RCC 7860 (cell line): ENCODE data around the gene IL27RA.

ENCODE experiments used
- DNase-seq: peaks from one replicate; pipeline ENCODE4 v3.0.0-alpha.2; 2015; ENCODE audit warnings: low spot score
- FAIRE-seq: peaks from 2 replicates; lab custom pipeline; 2012; peaks lifted over from hg19 to GRCh38; lab: Jason Lieb, UNC

Gene IL27RA

GRCh38 chr19:14081797-14082674 lies 50.5 kb downstream of the IL27RA start:
- no peak for FAIRE-seq

DNA sequence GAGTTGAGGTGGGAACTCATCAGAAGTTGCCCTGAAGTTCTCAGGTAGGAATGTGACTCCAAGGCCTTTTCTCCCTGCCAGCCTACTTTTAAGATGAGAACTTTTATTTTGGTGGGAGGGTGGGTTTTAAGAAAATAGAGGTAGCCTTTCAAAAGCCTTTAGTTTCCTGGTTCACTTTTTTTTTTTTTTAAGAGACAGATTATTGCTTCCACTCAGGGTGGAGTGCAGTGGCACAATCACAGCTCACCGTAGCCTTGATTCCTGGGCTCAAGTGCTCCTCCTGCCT lies 51.1 kb downstream of the IL27RA start:
- no peak for DNase-seq
- no peak for FAIRE-seq

More at GRCh38 chr19:14081797-14082674, 50.5 kb downstream of the IL27RA start:
- no peak for DNase-seq

DNA sequence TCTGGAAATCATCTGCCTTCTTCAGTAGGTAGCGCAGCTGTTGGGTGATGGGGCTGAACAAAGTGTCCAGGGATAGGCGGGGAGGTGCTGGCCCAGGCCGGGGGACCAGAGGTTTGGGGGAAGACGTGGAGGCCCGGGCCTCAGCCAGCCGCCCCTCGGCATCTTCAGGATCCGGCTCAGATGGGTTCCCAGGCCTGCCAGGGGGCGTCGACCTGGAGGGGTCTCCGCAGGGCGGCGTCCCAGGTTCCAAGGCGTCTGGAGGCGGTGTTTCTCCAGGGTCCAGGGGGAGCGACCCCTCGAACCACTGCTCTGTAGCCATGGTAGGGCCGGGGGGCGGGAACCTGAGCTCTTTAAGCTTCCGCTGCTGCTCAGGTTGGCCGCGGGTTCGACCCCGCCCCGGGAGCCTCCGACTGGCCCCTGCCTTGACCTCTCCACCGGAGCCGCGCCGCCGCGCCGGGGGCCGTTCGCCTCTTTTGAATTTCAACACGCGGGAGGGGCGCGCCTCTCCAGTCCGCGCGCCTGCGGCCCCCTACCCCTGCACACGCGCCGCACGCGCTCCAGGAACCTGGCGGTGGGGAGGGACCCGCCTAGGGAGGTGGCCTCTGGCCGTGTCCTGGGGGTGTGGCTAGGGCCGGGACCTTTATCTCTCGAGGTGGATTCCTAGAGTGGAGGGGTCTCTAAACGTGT lies 53.9 kb downstream of the IL27RA start, which contains the start of gene C19orf67:
TSS of gene C19orf67 (minus strand) at position 475 of the 687 bp plus-strand sequence. CDS start at position 319, 156 bp downstream.
- FAIRE-seq (no peak), DNase-seq (no peak)

GRCh38 chr19:14086098-14086497 lies 54.5 kb downstream of the IL27RA start:
- DNase-seq: no peak
- FAIRE-seq: no peak

DNA sequence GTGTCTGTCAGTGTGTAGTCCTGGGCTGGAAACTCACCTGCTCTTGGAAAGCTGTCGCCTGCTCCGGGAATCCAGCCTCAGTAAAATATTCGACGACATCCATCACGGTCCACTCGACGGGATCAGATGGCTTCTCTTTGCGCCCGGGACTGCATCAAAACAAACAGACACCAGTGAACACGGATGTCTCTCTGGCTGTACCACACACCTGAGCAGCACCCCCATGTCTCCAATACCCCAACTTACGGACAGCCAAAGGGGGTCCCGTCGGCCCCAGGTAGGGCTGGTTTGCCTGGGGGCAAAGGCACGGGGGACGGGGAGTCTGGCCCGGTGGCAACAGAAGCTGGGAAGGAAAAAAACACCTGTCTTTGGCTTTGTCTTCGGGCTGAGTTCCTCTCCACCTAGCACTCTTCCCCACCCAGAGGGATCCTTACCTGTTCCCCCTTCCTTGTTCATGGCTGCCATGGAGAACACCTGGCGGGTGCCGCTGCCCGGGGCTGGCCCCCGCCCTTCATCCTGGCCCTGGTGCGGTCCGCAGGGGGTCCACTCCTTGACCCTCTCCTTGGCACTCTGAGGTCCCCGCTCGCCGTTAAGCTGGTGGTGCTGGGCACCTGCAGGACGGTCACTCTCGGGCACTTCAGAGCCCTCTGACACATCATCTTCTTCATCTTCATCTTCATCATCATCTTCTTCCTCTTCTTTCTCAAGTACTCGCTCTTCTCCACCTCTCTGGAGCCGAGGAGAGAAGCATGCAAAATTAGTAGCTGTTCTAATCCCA lies 57.3 kb downstream of the IL27RA start:
- FAIRE-seq (no peak), DNase-seq (no peak)

GRCh38 chr19:14089412-14089661 lies 57.8 kb downstream of the IL27RA start:
- DNase-seq: no peak
- no peak for FAIRE-seq

DNA sequence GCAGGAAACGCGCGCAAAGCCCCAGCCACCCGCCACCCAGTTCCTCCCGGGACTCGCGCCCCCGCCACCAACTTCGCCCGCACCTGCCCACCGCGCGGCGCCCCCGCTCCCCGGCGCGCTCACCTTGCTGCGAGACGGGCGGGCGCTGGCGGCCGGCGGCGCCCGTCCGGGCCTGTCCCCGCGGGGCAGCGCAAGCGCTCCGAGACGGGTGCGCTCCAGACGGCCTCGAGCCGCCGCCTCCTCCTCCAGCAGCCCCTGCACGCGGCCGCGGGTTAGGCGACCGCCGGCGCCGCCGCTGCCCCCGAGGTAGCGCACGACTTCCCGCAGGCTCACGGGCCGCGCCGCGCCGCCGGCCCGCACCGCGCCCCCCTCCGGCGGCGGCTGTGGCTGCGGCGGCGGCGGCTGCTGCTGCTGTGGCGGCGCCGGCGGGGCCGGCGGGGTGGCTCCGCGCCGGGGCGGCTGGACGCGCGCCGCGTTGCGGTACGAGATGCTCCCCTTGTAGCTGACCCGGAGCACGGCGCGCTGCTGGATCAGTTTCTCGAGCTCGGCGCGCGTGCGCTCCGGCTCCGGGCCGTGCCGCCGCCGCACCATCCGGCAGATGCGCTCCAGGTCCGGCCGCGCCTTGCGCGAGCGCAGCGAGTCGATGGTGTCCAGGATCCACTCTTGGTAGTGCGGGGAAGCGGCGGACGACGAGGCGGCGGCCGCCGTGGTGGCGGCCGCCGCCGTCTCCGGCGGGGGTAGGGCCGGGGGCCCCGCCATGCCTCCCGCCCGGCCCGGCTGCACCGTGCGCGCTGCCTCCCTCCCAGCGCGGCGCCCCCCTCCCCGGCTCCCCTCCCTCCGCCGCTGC lies 58.3 kb downstream of the IL27RA start:
- DNase-seq (peak; percentile 20), FAIRE-seq (no peak)

DNA sequence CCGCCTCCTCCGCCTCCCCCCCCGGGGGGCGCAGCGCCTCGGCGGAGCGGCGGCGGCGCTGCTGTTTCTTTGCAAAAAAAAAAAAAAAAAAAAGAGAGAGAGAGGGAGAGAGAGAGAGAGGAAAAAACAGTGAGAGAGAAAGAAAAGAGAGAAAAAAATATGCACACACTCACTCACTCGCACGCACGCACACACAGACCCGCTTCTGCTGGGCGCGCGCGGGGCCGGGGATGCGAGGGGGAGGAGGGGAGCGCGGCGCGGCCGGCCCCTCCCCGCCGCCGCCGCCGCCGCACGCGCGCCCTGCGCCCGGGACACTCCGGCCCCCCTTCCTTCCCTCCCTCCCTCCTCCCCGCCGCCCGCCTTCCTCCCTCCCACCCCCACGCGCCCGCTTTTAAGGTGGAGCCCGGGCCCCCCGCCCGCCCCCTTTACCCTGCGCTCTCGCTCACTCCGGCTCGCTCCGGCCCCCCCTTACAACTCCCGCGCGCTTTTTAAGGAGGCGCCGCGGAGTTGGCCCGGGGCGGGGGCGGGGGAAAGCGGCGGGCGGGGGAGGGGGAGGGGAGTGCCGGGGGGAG lies 59.0 kb downstream of the IL27RA start, which contains the start of gene SAMD1:
TSS of gene SAMD1 (minus strand) at position 243 of the 572 bp plus-strand sequence.
- FAIRE-seq (no peak), DNase-seq (peak; percentile 60)

DNA sequence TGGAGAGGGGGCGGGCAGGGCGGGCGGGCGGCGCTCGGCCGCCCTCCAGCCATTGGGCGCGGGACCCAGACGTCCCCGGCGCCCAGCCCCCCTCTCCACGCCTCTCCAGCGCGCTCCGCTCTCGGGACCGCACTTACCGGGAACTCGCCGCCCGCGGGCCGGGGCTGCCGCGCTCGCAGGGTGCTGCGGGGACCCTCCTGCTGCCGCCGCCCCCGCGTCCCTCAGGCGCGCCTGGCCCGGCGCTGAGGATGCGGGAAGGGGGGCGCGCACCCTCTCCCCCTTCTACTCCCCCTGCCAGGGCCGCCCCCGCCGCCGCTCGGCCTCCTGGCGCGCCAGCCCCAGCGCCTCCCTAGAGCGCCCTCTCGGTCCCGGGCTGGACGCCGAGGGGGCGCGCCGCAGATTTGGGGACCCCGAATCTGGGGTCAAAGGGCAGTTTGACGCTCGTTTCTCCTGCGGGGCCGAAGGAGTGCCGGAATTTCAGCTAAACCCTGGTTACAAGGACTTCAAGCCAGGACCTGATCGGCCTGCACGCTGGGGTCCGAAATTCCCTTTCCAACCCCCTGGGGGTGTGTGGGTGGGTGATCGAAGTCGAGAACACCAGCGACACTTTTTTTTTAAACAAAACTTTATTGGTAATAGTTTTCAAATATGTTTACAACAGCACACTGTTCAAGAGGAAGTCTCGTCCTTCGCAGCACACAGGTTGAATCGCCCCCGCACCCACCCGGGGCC lies 59.7 kb downstream of the IL27RA start:
- DNase-seq (peak; percentile 23), FAIRE-seq (no peak)

- DNase-seq: no peak
- no peak for FAIRE-seq
These were observed 60.4 kb downstream of the IL27RA start for GRCh38 chr19:14091813-14092462.

- DNase-seq: no peak
- FAIRE-seq: no peak
These were observed 61.7 kb downstream of the IL27RA start for GRCh38 chr19:14093117-14093823.

GRCh38 chr19:14094854-14095253 lies 63.3 kb downstream of the IL27RA start:
- DNase-seq (no peak), FAIRE-seq (no peak)

GRCh38 chr19:14096272-14096992 lies 64.9 kb downstream of the IL27RA start:
- DNase-seq (no peak), FAIRE-seq (no peak)

GRCh38 chr19:14097532-14098151 lies 66.1 kb downstream of the IL27RA start:
- FAIRE-seq: no peak
- no peak for DNase-seq

GRCh38 chr19:14101003-14101545 lies 69.5 kb downstream of the IL27RA start:
- DNase-seq (no peak), FAIRE-seq (no peak)

GRCh38 chr19:14102102-14102696 lies 70.6 kb downstream of the IL27RA start:
- FAIRE-seq (no peak), DNase-seq (no peak)

DNA sequence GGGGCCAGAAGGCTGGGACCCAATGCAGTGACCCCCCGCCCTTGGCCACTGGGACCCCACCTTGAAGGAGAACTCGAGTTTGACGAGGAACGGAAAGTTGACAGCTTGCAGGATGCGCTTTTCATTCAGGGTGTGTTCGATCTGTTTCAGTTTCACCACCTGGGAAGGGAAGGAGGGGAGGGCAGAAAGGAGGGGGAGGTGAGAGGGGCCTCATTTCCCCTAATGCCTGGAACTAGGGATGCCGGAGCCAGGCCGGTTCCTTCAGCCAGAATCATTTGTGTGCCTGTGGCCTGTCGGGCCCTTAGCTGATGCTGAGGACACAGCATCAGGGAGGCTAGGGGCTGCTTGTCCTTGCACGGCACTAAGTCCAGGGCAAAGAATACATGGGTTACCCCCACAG lies 71.2 kb downstream of the IL27RA start:
- FAIRE-seq (no peak), DNase-seq (no peak)
